ENCODE results near the gene GABRG3.

DNA sequence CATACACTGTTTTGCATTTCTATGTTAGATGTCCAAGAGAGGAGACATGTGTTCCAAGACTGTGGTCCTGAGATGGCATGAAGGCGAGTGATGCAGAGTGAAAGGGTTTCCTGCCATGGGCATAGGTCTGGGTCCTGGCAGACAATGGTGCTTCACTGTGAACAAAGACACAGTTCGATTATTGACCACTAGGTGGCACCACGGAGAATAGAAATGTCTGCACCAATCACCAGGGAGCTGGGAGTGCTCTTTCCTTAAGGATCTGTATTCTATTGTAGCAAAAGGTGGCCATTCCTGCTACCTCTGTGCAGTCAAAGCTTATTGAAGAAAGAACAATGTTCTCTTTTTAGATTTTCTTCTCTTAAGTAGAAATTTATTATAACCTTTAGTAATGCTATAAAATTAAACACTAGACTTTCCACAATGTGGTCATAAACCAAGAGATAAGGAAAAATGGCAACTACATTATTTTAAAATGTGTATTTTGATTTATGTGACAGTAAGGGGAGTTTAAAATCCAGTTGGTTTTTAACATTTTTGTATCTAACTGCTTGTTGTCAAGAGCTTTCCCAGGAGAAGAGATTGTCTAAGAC, 88.7 kb downstream of the GABRG3 start:
- TF ChIP-seq PAX8 (IDR thresholded peaks at IDR 0.05) = no peak
- no peak for TF ChIP-seq MYC (IDR thresholded peaks at IDR 0.05; ENCODE audit: insufficient read depth, insufficient read length, insufficient replicate concordance, low read length, severe bottlenecking)
- TF ChIP-seq BMI1 (IDR thresholded peaks at IDR 0.05; ENCODE audit: borderline replicate concordance) = no peak
- TF ChIP-seq NR2F1 (conservative IDR thresholded peaks at IDR 0.05) = no peak
